IPS-20b (cell line): ENCODE results near the gene ABTB2.

Source experiments
- H3K27ac ChIP-seq: one replicate; pipeline ENCODE4 v1.5.1; 2013; ENCODE audit warnings: low read length
- H3K27me3 ChIP-seq: 2 replicates; pipeline ENCODE4 v1.6.1; 2013; ENCODE audit warnings: mild to moderate bottlenecking, low read length, inconsistent platforms; ENCODE audit not compliant: insufficient read depth
- H3K36me3 ChIP-seq: 2 replicates; pipeline ENCODE4 v1.6.1; 2013; ENCODE audit warnings: low read depth, mild to moderate bottlenecking, inconsistent platforms, low read length, moderate library complexity; ENCODE audit not compliant: insufficient read depth
- H3K4me1 ChIP-seq: 2 replicates; pipeline ENCODE4 v1.6.1; 2013; ENCODE audit warnings: mild to moderate bottlenecking, control low read depth, inconsistent platforms, low read length, moderate library complexity; ENCODE audit not compliant: insufficient read depth
- H3K4me3 ChIP-seq: 2 replicates; pipeline ENCODE4 v1.5.1; 2013; ENCODE audit warnings: mild to moderate bottlenecking, low read length, inconsistent platforms
- H3K9ac ChIP-seq: 2 replicates; pipeline ENCODE4 v1.6.1; 2013; ENCODE audit warnings: low read depth, mild to moderate bottlenecking, inconsistent platforms, low read length, moderate library complexity
- H3K9me3 ChIP-seq: 2 replicates; pipeline ENCODE4 v1.6.1; 2013; ENCODE audit warnings: mild to moderate bottlenecking, low read depth, low read length, inconsistent platforms; ENCODE audit not compliant: insufficient read depth

The ABTB2 gene

DNA sequence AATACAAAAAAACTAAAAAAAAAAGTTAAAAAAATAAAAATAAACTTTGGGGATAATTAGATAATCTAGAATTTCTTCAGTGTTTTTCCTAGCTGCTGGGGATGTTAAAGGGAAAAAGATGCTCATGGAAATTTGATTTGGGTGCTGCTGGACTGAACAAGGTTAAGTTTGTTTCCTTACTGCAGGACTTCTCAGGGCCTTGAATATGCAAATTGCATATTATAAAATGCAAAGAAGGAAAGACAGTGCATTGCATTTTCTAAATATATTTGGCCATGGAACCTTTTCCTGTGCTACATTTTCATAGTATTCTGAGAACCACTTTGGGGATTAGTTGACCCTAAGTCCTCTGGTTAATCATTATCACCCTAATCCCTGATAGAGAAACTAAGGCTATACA, 79.6 kb downstream of the ABTB2 start:
- Histone ChIP-seq H3K9me3 (no peaks in the 10 kb centered on the region), H3K36me3 (no peaks in the 10 kb centered on the region), H3K4me1 (no peaks in the 10 kb centered on the region)

DNA sequence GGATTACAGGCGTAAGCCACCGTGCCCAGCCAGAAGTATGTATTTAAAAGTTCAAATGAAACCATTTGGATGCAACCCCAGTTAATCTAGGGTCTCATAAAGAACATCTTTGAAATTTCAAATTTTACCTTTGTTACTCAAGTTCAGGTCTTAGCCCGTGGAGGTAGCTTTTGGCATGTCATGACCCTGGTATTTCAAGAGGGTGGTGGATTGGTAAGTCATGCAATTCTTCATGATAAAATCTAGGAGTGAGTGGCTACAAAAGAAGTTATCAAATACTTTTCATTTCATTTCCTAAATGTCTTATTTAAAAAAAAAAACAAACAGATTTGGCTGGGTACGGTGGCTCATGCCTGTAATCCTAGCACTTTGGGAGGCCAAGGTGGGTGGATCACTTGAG, 80.6 kb downstream of the ABTB2 start:
- Histone ChIP-seq H3K36me3 (no peaks in the 10 kb centered on the region), H3K9ac (no peak overlapping the region), H3K4me1 (no peaks in the 10 kb centered on the region), H3K27me3 (no peaks in the 10 kb centered on the region), H3K9me3 (no peaks in the 10 kb centered on the region), H3K4me3 (no peak overlapping the region), H3K27ac (no peak overlapping the region)

More for the DNA sequence above, 79.6 kb downstream of the ABTB2 start:
- no peak overlapping the region for H3K27ac ChIP-seq
- H3K9ac ChIP-seq: no peak overlapping the region
- no peaks in the 10 kb centered on the region for H3K27me3 ChIP-seq
- H3K4me3 ChIP-seq: no peak overlapping the region

DNA sequence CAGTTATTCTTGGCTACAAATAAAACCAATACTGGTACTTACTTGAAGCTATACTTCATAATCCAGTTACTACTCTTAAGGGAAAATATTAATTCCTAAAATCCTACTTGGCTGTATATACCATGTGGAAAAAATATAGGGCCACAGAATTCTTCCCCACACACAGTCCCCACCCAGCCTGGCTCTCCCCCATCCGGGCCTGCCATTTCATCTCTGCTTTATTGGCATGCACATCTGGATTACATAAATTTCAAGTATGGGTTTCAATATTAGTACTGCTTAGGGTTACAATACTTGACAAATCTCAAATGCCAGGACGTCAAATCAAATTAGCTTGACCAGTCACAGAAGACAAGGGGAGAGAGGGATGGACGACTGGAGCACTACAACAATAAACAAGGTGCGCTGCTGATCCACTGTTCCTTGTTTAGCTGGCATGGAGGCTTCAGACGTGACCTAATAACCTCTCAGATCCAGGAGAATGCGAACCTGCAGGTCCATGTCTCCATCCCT, 81.4 kb downstream of the ABTB2 start:
- Histone ChIP-seq H3K4me3 (no peak overlapping the region), H3K36me3 (no peaks in the 10 kb centered on the region), H3K4me1 (no peaks in the 10 kb centered on the region; the same call in 1 of the 2 replicates), H3K9me3 (no peaks in the 10 kb centered on the region), H3K27ac (no peak overlapping the region), H3K9ac (no peak overlapping the region), H3K27me3 (no peaks in the 10 kb centered on the region)

DNA sequence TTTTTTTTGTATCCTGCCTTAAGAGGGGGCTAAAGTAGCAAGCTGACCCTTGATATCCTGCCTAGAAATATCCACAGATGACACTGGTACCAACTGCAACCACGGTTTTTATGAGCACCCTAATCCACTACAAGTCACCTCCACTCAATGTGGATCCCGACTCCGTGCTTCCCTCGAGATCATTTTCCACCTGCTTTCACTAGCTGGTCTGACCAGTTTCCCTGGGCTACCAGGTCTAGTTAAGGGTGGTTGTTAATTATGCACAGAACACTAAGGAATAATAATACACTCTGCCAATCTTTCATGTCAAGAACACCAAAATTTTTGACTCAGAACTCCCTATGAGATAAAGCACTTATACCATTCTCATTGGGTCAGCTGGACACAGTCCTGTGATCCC, 82.3 kb downstream of the ABTB2 start:
- Histone ChIP-seq H3K9ac (no peak overlapping the region), H3K27ac (no peak overlapping the region)

DNA sequence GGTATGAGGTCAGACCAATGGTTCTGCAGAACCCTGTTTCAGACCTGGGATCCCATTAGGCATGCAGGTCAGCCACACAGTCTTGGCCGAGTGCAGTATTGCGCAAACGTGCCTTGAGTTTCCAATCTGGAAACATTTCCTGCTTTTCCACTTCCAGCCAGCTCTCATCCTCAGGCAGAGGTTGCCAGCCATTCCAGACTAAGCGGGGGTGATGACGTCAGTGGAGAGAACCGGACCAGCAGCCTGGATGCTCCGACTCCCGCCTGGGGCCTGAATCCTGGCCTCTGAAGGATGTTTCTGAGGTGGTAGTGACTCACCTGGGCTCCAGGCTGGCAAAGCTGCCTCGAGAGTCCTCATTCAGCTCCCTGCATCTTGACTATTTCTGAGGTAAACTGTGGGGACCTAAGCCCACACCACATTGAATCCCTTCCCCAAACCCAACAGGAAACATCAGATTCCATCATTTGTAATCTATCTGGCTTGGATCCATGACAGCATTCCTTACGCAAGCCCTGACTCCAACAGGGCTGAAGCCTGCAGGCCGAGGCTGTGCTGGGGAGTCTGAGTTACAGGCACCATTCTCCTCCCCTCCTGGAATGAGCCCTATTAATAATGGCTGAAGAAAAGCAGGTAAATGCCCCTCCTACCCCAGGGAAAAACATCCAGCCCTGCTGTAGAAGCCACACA, 83.0 kb downstream of the ABTB2 start:
- Histone ChIP-seq H3K36me3 (no peaks in the 10 kb centered on the region), H3K27me3 (no peaks in the 10 kb centered on the region), H3K4me3 (no peak overlapping the region), H3K9ac (no peak overlapping the region), H3K9me3 (no peaks in the 10 kb centered on the region), H3K27ac (no peak overlapping the region), H3K4me1 (peaks cover 5% of the 10 kb centered on the region; the same call in 1 of the 2 replicates)

More for the DNA sequence above, 82.3 kb downstream of the ABTB2 start:
- Histone ChIP-seq H3K36me3 (no peaks in the 10 kb centered on the region), H3K9me3 (no peaks in the 10 kb centered on the region), H3K4me1 (peaks cover 5% of the 10 kb centered on the region; the same call in 1 of the 2 replicates), H3K4me3 (no peak overlapping the region), H3K27me3 (no peaks in the 10 kb centered on the region)

DNA sequence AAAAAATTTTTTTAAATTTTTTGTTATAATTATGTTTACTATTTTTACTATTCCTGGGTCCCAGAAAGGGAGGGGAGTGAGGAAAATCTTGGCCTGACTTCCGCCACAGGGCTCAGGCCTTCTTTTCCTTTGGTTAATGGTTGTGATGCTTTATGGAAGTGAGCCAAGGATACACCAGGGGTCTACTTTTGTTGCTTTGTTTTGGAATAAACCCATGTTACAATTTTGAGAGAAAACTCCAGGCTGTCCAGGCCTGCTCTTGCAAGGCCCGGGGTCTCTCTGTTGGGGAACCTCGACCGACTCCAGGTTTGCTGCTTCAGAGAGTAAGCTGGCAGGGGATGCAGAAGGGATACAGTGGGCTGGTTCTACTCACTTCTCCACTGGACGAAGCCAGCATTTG, 84.7 kb downstream of the ABTB2 start:
- Histone ChIP-seq H3K27me3 (no peaks in the 10 kb centered on the region), H3K27ac (no peak overlapping the region), H3K36me3 (no peaks in the 10 kb centered on the region), H3K4me1 (peaks cover 5% of the 10 kb centered on the region; the same call in 1 of the 2 replicates), H3K9me3 (no peaks in the 10 kb centered on the region), H3K4me3 (no peak overlapping the region), H3K9ac (no peak overlapping the region)

DNA sequence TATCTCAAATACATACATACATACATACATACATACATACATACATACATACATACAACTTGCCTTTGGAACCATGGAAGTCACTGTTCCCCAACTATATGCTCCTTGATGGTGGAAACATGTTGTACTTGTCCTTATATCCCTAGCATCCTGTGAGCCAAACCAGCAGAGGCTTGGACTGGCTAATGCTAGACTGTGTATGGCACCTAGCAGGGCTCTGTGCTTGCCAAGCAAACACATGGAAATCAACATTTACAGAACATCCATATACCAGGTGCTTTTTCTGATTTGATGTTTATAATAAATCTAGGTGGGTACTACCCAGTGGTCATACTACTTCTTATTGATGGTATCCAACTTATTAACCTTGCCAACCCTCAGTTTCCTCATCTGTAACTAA, 86.1 kb downstream of the ABTB2 start:
- Histone ChIP-seq H3K27me3 (no peaks in the 10 kb centered on the region), H3K9me3 (no peaks in the 10 kb centered on the region), H3K36me3 (no peaks in the 10 kb centered on the region), H3K4me1 (peaks cover 10% of the 10 kb centered on the region; the same call in 1 of the 2 replicates), H3K27ac (no peak overlapping the region), H3K4me3 (no peak overlapping the region), H3K9ac (no peak overlapping the region)

DNA sequence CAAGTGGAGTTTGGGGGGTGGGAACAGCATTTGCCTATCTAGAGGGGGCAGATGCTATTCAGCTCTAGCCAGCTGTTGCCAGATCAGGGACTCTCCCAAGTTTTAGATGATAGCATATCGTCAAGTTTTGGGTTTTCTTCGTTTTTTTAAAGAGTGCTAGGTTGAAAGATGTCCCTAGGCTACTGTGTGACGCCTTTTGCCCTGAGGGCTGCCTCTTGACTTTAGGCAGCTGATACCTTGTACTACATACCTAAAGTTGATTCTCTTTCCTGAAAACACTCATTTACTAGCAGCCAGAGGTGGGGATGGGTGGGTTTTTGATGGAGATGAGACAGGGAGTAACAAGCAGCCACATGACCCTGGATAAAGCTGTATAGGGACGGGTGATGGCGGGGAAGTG, 87.1 kb downstream of the ABTB2 start:
- no peaks in the 10 kb centered on the region for H3K36me3 ChIP-seq
- H3K4me1 ChIP-seq: peaks cover 12% of the 10 kb centered on the region; the same call in 1 of the 2 replicates
- H3K27ac ChIP-seq: no peak overlapping the region
- no peak overlapping the region for H3K9ac ChIP-seq
- H3K9me3 ChIP-seq: no peaks in the 10 kb centered on the region
- no peaks in the 10 kb centered on the region for H3K27me3 ChIP-seq
- no peak overlapping the region for H3K4me3 ChIP-seq

DNA sequence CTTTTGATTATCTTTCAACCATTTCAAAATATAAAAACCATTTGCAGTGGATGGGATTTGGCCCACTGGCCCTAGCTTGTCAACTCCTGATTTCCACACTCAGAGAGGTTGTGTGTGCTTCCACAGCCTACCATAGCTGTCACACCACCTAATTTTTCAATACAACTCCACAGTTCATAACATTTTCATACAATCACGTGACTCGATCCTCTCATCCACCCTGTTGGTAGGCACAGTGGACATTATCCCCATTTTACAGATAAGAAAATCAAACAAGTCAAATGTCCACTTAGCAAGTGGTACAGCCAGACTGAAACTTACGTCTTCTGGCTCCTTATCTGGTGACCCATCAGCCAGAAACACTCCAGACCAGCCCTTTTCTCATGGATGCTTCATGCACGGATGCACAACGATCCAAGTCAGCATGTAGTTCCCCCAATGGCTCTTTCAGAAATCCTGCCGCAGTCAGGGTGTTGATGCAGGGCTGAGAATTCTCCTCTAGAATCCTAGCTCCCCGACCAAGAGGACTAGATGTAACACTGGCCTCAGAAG, 88.0 kb downstream of the ABTB2 start:
- peaks cover 12% of the 10 kb centered on the region; the same call in 1 of the 2 replicates for H3K4me1 ChIP-seq
- no peaks in the 10 kb centered on the region for H3K36me3 ChIP-seq
- no peak overlapping the region for H3K4me3 ChIP-seq
- H3K9me3 ChIP-seq: no peaks in the 10 kb centered on the region
- H3K9ac ChIP-seq: no peak overlapping the region
- H3K27me3 ChIP-seq: no peaks in the 10 kb centered on the region
- no peak overlapping the region for H3K27ac ChIP-seq

DNA sequence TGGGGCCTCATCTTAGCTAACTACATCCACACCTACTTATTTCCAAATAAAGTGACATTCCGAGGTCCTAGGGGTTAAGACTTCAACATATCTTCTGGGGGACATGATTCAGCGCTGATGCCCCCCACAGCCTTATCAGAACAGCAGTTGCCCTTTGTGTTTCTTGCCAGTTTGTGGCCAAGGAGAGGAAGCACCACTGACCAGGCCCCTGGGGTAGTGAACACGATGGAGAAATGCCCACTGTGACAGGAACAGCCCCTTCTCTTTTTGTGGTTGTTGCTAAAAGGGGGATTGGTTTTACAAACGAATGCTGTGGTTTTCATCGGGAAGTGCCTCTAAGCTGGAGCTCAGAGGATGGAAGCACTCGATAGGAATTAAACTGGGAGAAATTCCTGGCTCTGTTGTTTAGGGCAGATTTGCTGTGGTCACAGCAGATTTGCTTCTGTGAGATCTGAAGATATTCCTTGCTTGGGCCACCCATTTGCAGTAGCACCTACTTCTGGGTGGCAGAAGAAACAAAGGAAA, 88.8 kb downstream of the ABTB2 start:
- Histone ChIP-seq H3K9ac (no peak overlapping the region), H3K36me3 (no peaks in the 10 kb centered on the region), H3K4me1 (peaks cover 12% of the 10 kb centered on the region; the same call in 1 of the 2 replicates), H3K27me3 (no peaks in the 10 kb centered on the region), H3K9me3 (no peaks in the 10 kb centered on the region), H3K4me3 (no peak overlapping the region), H3K27ac (no peak overlapping the region)

DNA sequence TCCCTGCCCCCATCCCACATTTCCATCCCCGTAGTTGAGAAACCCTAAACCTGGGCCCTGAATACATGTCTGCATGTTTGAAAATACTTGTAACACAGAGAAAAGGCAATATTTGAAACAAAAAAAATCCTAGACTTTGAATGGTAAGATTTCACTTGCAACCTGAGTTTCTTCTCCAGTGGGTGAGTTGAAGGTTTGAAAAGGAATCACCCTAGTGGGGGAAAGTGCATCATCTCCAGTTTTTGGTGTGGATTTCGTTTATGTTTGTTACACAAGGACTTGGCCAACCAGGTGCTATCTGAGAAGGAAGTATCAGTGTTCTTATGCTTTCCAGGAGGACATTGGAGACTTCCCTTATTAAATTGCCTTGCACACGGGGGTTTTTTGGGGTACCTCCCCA, 90.4 kb downstream of the ABTB2 start:
- Histone ChIP-seq H3K36me3 (no peaks in the 10 kb centered on the region), H3K4me1 (peaks cover 22% of the 10 kb centered on the region; the same call in 1 of the 2 replicates), H3K9me3 (no peaks in the 10 kb centered on the region), H3K27ac (no peak overlapping the region), H3K9ac (no peak overlapping the region), H3K27me3 (no peaks in the 10 kb centered on the region), H3K4me3 (no peak overlapping the region)

DNA sequence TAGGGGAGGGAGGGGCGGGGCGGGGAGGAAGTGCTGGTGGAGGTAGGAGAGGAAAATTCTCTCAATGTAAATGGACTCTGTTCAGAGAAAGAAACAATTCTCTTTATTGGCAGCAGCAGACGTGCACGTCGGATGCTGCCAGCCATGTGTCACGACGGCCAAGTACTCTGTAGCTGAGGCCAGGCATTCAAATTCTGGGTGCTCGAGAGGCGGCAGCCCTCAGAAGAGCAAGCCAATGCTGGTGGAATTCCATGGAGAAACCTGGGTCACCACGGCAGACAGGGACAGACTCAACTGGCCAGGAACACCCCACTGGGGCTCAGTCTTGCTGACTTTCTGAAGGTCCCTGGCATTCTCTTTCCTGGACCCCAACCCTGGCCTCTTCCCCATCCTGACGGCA, 90.8 kb downstream of the ABTB2 start:
- Histone ChIP-seq H3K4me1 (peaks cover 22% of the 10 kb centered on the region; the same call in 1 of the 2 replicates), H3K36me3 (no peaks in the 10 kb centered on the region), H3K4me3 (no peak overlapping the region), H3K27ac (no peak overlapping the region), H3K9me3 (no peaks in the 10 kb centered on the region), H3K27me3 (no peaks in the 10 kb centered on the region), H3K9ac (no peak overlapping the region)
